Caco-2 (cell line): Measurements from ENCODE around the gene ICA1. TPM values are rescaled to one million over a fixed set of nuclear protein-coding genes. Genes with fewer than 3 reads are reported as not detected.

ENCODE experiments used
- Bru-seq: library from RNA; stranded (reverse); fragments of 400-500 nt; gene quantifications from one replicate; lab custom pipeline; 2021; lab: Mats Ljungman, UMichigan
- BruChase-seq, 2 experiments: library from RNA; stranded (reverse); fragments of 400-500 nt; gene quantifications; one replicate each; lab custom pipeline; 2021; lab: Mats Ljungman, UMichigan
- BruUV-seq: library from RNA; stranded (reverse); fragments of 400-500 nt; replicated peaks from 2 replicates; lab custom pipeline; 2021; lab: Mats Ljungman, UMichigan
- CTCF ChIA-PET: fragments of 300-600 bp; sonication (Branson Sonifier 250); formaldehyde crosslinking; loops from one replicate; lab custom pipeline; 2022; ENCODE audit warnings: antibody characterized with exemption; lab: Charles Lee
- POLR2A ChIA-PET: fragments of 300-600 bp; sonication (Branson Sonifier 250); formaldehyde crosslinking; loops from one replicate; lab custom pipeline; 2022; ENCODE audit warnings: antibody characterized with exemption; lab: Charles Lee
- DNase-seq, 2 experiments: peaks; one replicate each; pipeline versions ENCODE4 v3.0.0 to v3.0.0-alpha.2; 2020 to 2022
- H3K27me3 ChIP-seq: replicated peaks from 2 replicates; pipeline ENCODE4 v1.6.0; 2011; ENCODE audit warnings: low read length; ENCODE audit not compliant: control insufficient read depth, insufficient read depth
- H3K36me3 ChIP-seq: 2 replicates; pipeline ENCODE4 v1.5.1; 2011; ENCODE audit warnings: low read length; ENCODE audit not compliant: control insufficient read depth, insufficient read depth
- H3K4me1 ChIP-seq: fragments of 250-450 bp; sonication (Bioruptor Pico); 2 replicates; pipeline ENCODE4 v1.5.1; 2020; ENCODE audit warnings: mild to moderate bottlenecking
- H3K4me3 ChIP-seq: 2 replicates; pipeline ENCODE4 v1.5.1; 2011; ENCODE audit warnings: low read depth, mild to moderate bottlenecking, control low read depth, low read length
- H3K9me3 ChIP-seq: fragments of 250-450 bp; sonication (Bioruptor Pico); 2 replicates; pipeline ENCODE4 v1.5.1; 2020; ENCODE audit warnings: mild to moderate bottlenecking, moderate library complexity
- H3K27ac Mint-ChIP-seq: one replicate; pipeline ENCODE4 v1.8.0; 2022; ENCODE audit warnings: mixed read lengths; ENCODE audit not compliant: unreplicated experiment
- H3K27me3 Mint-ChIP-seq: one replicate; pipeline ENCODE4 v1.8.0; 2022; ENCODE audit warnings: mixed read lengths; ENCODE audit not compliant: insufficient read depth, unreplicated experiment
- H3K36me3 Mint-ChIP-seq: one replicate; pipeline ENCODE4 v1.8.0; 2022; ENCODE audit warnings: mild to moderate bottlenecking, mixed read lengths; ENCODE audit not compliant: insufficient read depth, unreplicated experiment
- H3K4me1 Mint-ChIP-seq: one replicate; pipeline ENCODE4 v1.8.0; 2022; ENCODE audit warnings: low read depth, mixed read lengths; ENCODE audit not compliant: unreplicated experiment
- H3K4me3 Mint-ChIP-seq: one replicate; pipeline ENCODE4 v1.8.0; 2022; ENCODE audit warnings: mild to moderate bottlenecking, moderate library complexity, mixed read lengths; ENCODE audit not compliant: unreplicated experiment
- H3K9me3 Mint-ChIP-seq: one replicate; pipeline ENCODE4 v1.8.0; 2022; ENCODE audit warnings: mixed read lengths; ENCODE audit not compliant: unreplicated experiment
- intact Hi-C: fragments of 100-400 bp; cut with micrococcal nuclease; formaldehyde crosslinking; loops from one replicate; pipeline ENCODE4 v1.10.0; 2022; ENCODE audit not compliant: unreplicated experiment
- long read RNA-seq: library from polyadenylated mRNA; stranded (forward); transcript quantifications from one replicate; pipeline ENCODE4 v2.0.0, GENCODE V29; 2022
- total RNA-seq: library from RNA; stranded (reverse); gene quantifications from 2 replicates; pipeline ENCODE4 v1.2.3, GENCODE V29; 2022
- TF ChIP-seq, protein P1 (sequence below), 2 experiments: fragments of 200-600 bp in 1 of 2; IDR thresholded peaks; 1 replicate in 1 of 2; 2 replicates in 1 of 2; pipeline versions ENCODE4 v1.5.1 to v1.8.0; 2011 to 2022; ENCODE audit warnings: antibody characterized with exemption in 1 of 2, control low read depth in 1 of 2, inconsistent platforms in 1 of 2, low read depth in 1 of 2, low read length in 1 of 2, mild to moderate bottlenecking in 1 of 2, moderate library complexity in 1 of 2; ENCODE audit not compliant: insufficient read depth in 1 of 2, severe bottlenecking in 1 of 2, unreplicated experiment in 1 of 2

ICA1 gene
- 30.7 and 34.2 TPM in 2 replicates for total RNA-seq
- Bru-seq, nascent RNA = percentile 71 among the genes with signal in this experiment
- percentile 63 among the genes with signal in this experiment for BruChase-seq, experiment 1, labeled RNA remaining after a 2-hour chase
- BruChase-seq, experiment 2, labeled RNA remaining after a 6-hour chase = percentile 61 among the genes with signal in this experiment
- long read RNA-seq, transcript ICA1-207 (14 exons, 2,440 nt) = major isoform, 32 of 99 reads
- long read RNA-seq, transcript ICA1-206 (14 exons, 2,458 nt) = minor isoform, 22 of 99 reads
- long read RNA-seq, partial matches to known transcripts = 6 of 99 reads
- long read RNA-seq, other reads (novel, unspliced or antisense) = 34 of 99 reads

DNA sequence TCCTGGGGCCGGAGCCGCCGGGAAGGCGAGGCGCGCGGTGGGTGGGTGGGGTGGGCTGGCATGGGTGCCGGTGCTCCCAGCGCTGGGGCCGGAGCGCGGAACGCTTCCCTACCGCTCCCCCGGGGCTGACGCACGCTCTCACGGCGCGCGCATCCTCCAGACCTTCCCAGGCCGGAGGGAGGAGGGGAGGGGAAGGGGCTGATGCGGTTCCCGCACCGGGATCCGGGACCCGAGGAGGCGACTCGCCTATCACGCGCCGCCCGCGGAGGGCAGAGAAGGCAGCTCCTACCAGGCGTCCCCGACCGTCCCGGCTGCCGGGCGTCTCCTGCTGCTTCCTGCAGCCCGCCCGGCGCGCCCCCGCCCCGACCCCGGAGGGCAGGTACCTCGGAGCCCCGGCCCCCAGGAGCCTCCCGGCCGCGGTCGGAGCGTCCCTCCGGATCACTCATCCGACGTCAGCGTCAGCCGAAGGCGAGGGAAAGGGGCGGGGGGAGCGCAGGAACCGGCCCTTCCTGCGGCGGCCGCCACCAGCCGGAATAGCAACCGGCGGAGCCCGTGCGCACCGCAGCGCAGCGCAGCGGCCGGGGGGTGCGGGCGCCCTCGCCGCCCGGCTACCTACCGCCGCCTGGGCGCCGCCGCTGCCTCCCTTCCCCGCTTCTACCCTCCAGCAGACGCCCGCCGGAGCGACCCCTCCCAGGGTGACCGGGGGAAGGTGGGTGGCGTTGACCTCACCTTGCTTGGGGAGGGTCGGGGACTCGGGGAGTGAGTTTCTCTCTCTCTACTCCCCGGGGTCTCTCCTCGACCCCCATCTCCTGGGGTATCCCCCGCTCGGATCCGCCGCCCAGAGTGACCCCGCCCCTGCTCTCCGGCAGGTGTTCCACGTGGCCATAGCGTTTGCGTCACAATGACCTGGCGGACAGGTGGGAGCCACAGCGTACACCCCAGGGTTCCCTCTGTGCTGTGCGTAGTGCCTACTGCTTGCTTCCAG lies at the start of gene ICA1:
ICA1 (minus strand) TSS at position 457 of the 985 bp plus-strand sequence. CDS start 26,241 bp downstream, outside the sequence.
- no peaks in the 10 kb centered on the region for H3K36me3 ChIP-seq
- POLR2A ChIA-PET = interaction anchor here (0.5 kb wide), 1 partner anchor 1685 kb away, joined by 3 read pairs; no protein-coding TSS in a partner anchor
- Mint-ChIP-seq H3K4me3 (peak within 1 kb of the TSS; percentile 94), H3K27ac (peak within 1 kb of the TSS; percentile 91), H3K9me3 (no peaks in the 10 kb centered on the region), H3K4me1 (peaks cover 6% of the 10 kb centered on the region), H3K27me3 (no peaks in the 10 kb centered on the region), H3K36me3 (no peaks in the 10 kb centered on the region)
- H3K9me3 ChIP-seq = no peaks in the 10 kb centered on the region
- no peaks in the 10 kb centered on the region for H3K27me3 ChIP-seq
- DNase-seq = peak; percentile 81 to 87
- BruUV-seq = no TSS peak
- intact Hi-C loops = loop anchor here (1.0 to 2.0 kb wide), 3 partner anchors 23 to 45 kb away; no protein-coding TSS in a partner anchor
- CTCF ChIA-PET = interaction anchor here (0.6 kb wide), 1 partner anchor 90 kb away, joined by 3 read pairs; no protein-coding TSS in a partner anchor
- H3K4me3 ChIP-seq = peak within 1 kb of the TSS; percentile 91
- H3K4me1 ChIP-seq = peaks cover 6% of the 10 kb centered on the region; the same call in 1 of the 2 replicates
- TF ChIP-seq, protein P1, sequence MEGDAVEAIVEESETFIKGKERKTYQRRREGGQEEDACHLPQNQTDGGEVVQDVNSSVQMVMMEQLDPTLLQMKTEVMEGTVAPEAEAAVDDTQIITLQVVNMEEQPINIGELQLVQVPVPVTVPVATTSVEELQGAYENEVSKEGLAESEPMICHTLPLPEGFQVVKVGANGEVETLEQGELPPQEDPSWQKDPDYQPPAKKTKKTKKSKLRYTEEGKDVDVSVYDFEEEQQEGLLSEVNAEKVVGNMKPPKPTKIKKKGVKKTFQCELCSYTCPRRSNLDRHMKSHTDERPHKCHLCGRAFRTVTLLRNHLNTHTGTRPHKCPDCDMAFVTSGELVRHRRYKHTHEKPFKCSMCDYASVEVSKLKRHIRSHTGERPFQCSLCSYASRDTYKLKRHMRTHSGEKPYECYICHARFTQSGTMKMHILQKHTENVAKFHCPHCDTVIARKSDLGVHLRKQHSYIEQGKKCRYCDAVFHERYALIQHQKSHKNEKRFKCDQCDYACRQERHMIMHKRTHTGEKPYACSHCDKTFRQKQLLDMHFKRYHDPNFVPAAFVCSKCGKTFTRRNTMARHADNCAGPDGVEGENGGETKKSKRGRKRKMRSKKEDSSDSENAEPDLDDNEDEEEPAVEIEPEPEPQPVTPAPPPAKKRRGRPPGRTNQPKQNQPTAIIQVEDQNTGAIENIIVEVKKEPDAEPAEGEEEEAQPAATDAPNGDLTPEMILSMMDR (IDR thresholded peaks at IDR 0.05; ENCODE audit: insufficient read depth in 1 of 2, low read depth in 1 of 2, low read length in 1 of 2, severe bottlenecking in 1 of 2, unreplicated experiment in 1 of 2) = no peak

DNA sequence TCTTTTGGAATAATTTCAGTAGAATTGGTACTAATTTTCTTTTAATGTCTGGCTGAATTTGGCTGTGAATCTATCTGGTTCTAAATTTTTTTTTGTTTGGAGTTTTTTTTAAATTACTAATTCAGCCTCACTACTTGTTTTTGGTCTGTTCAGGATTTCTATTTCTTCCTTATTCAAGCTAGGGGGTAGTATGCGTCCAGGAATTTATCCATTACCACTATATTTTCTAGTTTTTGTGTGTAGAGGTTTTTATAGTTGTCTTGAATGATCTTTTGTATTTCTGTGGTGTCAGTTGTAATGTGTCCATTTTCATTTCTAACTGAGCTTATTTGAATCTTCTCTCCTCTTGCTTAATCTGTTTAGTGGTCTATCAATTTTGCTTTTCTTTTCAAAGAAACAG lies 48.9 kb upstream of the ICA1 start:
- POLR2A ChIA-PET = no interaction called here
- H3K4me1 ChIP-seq = peaks cover under 1% of the 10 kb centered on the region; the same call in 1 of the 2 replicates
- H3K27me3 ChIP-seq = no peaks in the 10 kb centered on the region
- H3K36me3 Mint-ChIP-seq = peaks cover 5% of the 10 kb centered on the region
- H3K4me3 ChIP-seq = no peak overlapping the region
- H3K4me3 Mint-ChIP-seq = no peak overlapping the region
- intact Hi-C loops = no loop called here
- CTCF ChIA-PET = no interaction called here
- no peaks in the 10 kb centered on the region for H3K27me3 Mint-ChIP-seq
- no TSS peak for BruUV-seq
- TF ChIP-seq, protein P1 (IDR thresholded peaks at IDR 0.05; ENCODE audit: insufficient read depth in 1 of 2, low read depth in 1 of 2, low read length in 1 of 2, severe bottlenecking in 1 of 2, unreplicated experiment in 1 of 2) = no peak
- peaks cover 9% of the 10 kb centered on the region for H3K9me3 ChIP-seq
- H3K27ac Mint-ChIP-seq = no peak overlapping the region
- no peak for DNase-seq
- H3K4me1 Mint-ChIP-seq = peaks cover 10% of the 10 kb centered on the region
- peaks cover 1% of the 10 kb centered on the region; the same call in 1 of the 2 replicates for H3K36me3 ChIP-seq
- peaks cover 31% of the 10 kb centered on the region for H3K9me3 Mint-ChIP-seq
